ENCODE measurements around the gene TMEM255B.

GRCh38 chr13:113734826-113735125 lies 24.2 kb upstream of the TMEM255B start:
- TF ChIP-seq POLR2A (IDR thresholded peaks at IDR 0.05; ENCODE audit: low read length): no peak
- no peak for TF ChIP-seq GATA1 (IDR thresholded peaks at IDR 0.05; ENCODE audit: low read depth, low read length)
